NCI-H2107 (cell line): Measurements from ENCODE around the gene MRTFB.

Experiments used
- DNase-seq: peaks from one replicate; lab custom pipeline; 2025; lab: John Stamatoyannopoulos, UW

The MRTFB gene

GRCh38 chr16:14062261-14062660 is 8.9 kb upstream of the MRTFB start:
- no peak for DNase-seq

- DNase-seq, result no peak
These were observed 7.2 kb upstream of the MRTFB start for GRCh38 chr16:14063618-14064581.

DNA sequence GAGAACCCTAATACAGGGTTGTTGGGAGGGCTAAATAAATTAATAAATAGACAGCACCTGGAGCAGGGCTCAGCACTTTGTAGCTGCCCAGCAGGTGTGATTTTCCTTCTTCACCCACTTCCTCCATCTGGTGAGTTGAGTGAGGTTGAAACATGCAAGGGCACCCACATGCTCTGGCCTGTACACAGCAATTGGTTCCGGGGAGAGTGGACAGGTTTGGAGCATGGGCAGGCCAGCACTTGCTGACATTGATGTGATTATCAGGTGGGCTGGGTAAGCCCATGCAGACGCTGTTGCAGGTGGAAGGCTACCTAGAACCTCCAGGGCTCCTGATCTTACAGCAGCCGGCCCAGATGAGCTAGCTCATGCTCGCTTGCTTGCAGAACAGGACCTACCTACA is 1.3 kb upstream of the MRTFB start:
- no peak for DNase-seq

- no peak for DNase-seq
These were observed 603 bp upstream of the MRTFB start for GRCh38 chr16:14070555-14070876.

DNA sequence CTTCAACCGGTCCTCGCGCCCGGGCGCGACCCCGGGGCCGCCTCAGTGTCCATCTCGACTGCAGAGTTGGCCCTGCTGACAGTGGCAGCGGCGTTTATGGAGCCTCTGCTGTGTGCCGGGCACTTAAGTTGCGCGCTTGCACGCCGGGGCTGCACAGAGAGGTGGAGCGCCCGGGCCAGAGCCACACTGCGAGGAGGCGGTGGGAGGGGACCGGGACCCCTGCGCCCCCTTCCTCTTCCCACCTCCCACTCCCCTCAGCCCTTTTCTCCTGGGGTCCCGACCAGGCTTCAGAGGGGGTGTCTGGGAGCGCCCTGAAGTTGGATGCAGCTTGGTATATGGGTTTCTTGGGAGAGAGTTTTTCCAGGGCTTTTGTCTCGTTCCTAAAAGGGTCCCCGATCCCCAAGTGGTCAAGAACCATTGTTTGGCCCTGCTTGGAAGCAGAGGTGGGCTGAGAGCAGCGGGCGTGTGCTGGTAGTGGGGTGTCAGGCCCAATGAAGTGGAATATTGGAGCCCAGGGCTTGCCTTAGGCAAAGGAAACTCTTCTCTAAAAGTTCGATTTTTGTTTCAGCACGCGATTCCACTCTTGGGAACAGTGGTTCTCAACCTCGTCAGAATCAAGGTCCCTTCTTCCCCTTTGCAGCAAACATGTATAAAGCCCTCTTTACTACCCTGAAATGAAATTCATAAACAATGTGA is 605 bp downstream of the MRTFB start:
- DNase-seq, result no peak

GRCh38 chr16:14072360-14072759 is 1.2 kb downstream of the MRTFB start:
- no peak for DNase-seq

GRCh38 chr16:14074544-14074943 is 3.4 kb downstream of the MRTFB start:
- no peak for DNase-seq

GRCh38 chr16:14077918-14078317 is 6.8 kb downstream of the MRTFB start:
- DNase-seq, result no peak

GRCh38 chr16:14086477-14086876 is 15.4 kb downstream of the MRTFB start:
- no peak for DNase-seq

- DNase-seq, result no peak
These were observed 16.1 kb downstream of the MRTFB start for GRCh38 chr16:14087181-14087580.

GRCh38 chr16:14087590-14088154 is 16.6 kb downstream of the MRTFB start:
- no peak for DNase-seq

DNA sequence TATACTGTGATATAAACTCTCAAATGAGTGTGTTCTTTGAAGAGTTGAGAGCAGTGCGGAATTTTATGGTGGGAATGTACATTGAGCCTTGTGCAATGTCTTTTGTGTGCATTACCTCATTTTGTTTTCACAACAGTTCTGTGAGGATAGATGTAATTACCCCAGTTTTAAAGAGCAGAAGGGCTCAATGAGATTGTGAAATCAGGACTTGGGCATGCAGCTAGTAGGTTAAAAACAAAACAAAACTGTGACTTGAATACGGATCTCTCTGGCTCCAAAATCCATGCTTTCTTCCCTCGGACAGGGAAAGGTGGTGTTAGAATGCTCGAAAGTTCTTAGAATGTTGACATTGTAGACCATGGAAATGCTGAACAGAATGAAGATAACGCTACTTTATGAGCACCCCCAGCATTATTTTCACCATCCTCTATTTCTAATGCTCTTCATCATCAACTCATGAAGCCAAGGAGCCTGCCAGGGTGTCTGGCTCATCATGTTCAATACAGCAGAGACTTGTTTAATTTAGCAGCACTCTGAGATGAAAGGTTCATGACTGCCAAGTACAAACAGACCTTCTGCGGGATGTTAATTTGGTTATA is 17.1 kb downstream of the MRTFB start:
- DNase-seq, result no peak

GRCh38 chr16:14089283-14089823 is 18.2 kb downstream of the MRTFB start:
- DNase-seq, result no peak

DNA sequence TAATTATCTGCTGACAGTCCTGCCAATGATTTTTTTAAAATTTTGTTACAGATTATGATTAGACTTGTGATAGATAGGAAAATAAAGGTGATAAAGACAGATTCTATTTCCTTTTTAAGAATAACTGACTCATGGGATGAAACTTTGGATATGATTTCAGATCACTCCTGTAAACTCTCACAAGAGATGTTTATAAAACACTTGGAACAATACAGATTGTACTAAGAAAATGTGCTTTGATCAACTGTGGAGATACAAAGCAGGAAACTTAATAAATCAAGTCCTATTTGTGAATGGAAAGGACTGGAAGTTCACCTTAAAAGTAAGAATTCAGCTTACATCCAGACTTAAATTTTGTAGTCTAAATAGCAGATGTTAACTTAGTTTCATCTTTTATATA is 21.4 kb downstream of the MRTFB start:
- DNase-seq, result no peak

DNA sequence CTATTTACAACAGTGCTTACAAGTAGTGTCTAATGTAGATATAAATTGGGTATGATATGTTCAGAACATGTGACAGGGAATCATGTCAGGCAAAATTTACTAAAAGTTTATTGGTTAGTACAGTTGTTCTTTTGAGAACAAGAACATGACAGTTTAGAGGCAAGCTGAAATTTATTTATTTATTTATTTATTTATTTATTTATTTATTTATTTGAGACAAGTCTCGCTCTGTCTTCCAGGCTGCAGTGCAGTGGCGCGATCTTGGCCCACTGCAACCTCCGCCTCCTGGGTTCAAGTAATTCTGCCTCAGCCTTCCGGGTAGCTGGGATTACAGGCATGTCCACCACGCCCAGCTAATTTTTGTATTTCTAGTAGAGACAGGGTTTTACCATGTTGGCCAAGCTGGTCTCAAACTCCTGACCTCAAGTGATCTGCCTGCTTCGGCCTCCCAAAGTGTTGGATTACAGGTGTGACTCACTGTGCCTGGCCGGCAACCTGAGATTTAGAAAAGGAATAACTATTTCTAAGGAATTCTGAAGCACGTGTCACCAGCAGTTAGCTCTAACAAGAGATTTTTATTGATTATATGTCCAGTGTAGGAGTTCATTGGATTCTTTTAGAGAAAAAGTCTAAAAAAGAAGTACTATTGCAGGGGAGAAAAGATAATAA is 24.9 kb downstream of the MRTFB start:
- DNase-seq, result no peak

DNA sequence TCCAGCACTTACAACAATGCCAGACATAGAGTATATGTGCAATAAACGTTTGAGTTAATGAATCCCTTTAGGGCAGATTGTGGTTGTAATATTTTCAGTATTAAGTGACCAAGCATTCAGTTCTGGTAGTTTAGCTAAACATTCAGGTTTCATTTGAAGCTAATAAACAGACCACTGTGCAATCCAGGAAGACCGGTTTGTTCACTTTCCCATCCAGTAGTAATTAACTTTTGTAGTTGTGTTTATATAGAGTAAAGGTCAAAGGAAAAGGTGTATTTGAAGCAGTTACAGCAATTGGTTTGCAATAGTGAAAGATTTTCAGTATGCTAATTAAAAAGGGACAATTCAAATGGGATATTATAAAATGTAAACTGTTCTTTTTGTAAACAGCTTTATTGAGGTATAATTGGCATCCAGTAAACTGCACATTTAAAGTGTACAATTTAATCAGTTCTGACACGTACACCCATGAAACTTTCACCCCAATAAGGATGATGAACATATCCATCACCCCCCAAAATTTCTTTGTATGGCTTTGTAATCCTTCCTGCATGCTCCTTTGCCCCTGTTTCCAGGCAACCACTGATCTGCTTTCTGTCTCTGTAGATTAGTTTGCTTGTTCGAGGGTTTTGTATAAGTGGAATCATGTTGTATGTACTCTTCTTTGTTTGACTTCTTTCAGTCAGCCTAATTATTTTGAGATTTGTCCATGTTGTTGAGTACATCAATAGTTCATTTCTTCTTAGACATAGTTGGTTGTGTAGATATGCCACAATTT is 26.3 kb downstream of the MRTFB start:
- no peak for DNase-seq

- no peak for DNase-seq
These were observed 27.0 kb downstream of the MRTFB start for GRCh38 chr16:14098081-14098480.

GRCh38 chr16:14100825-14101224 is 29.7 kb downstream of the MRTFB start:
- DNase-seq, result no peak

- DNase-seq, result no peak
These were observed 30.3 kb downstream of the MRTFB start for GRCh38 chr16:14101415-14101814.

DNA sequence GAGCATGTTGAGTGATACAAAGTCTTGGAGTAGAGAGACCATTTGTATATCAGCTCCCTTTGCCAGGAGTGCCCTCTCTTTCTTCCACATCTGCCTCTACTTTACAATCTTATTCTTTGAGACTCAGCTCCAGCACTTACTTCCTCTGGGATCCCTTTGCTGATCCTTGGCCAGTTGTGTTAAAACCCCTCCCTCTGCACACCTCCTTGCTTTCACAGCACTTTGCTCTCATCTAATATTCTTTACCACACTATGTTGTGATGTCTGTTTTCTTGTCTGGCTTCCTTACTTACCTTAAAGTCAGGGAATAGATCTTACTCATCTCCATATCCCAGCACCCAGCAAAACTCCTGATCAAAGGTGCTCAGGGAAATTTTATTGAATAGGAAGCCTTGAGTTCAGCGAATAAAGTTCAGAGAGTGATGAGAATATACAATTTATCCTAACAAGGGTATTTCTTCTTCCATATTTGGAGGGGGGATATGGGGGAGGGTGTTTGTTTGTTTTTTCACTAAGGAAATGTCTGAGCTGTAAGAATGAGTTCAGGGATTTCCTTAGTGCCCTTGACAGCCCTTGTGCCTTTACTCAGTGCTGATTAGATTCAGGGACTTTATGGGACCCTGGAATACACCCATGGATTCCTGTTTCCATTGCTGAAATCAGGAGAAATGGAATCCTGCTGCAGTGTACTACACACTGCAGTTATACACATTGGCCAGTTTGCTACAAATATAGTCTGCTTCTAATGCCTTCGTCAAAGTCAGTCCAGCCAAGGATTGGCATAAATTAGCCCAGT is 32.0 kb downstream of the MRTFB start:
- DNase-seq, result no peak
